HFF-Myc (cell line): Measurements from ENCODE around the gene EFCAB12.
"Not testable (repeated sequence)": the region's sequence is repeated elsewhere in the genome, so short reads cannot be mapped to it uniquely, and the experiment has no call there.

ENCODE experiments used
- DNase-seq: peaks from one replicate; pipeline ENCODE4 v3.0.0-alpha.2; 2011; ENCODE audit warnings: low read depth; ENCODE audit errors: extremely low read depth
- H3K4me3 ChIP-seq: replicated peaks from 2 replicates; pipeline ENCODE4 v1.5.1; 2011; ENCODE audit warnings: low read depth, mild to moderate bottlenecking, control low read depth, low read length
- TF ChIP-seq, protein P1 (sequence below): IDR thresholded peaks from 2 replicates; pipeline ENCODE4 v1.5.1; 2012; ENCODE audit warnings: mild to moderate bottlenecking, low read depth, low read length, control low read depth; ENCODE audit errors: missing control alignments

EFCAB12 gene

DNA sequence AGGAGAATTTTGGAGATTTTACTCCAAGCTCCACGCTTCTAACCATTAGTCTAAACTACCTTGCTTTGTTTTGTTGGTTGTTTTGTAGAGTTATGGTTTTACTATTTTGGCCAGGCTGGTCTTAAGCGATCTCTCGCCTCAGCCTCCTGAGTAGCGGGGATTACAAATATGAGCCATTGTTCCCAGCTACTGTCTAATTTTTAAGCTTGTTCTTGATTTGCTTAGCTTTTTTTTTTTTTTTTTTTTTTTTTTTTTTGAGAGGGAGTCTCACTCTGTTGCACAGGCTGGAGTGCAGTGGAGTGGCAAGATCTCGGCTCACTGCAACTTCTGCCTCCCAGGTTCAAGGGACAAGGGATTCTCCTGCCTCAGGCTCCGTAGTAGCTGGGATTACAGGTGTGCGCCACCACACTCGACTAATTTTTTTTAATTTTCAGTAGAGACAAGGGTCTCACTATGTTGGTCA is 28.5 kb downstream of the EFCAB12 start:
- H3K4me3 ChIP-seq = no peak overlapping the region

GRCh38 chr3:129399145-129399894 is 29.1 kb downstream of the EFCAB12 start:
- TF ChIP-seq, protein P1, sequence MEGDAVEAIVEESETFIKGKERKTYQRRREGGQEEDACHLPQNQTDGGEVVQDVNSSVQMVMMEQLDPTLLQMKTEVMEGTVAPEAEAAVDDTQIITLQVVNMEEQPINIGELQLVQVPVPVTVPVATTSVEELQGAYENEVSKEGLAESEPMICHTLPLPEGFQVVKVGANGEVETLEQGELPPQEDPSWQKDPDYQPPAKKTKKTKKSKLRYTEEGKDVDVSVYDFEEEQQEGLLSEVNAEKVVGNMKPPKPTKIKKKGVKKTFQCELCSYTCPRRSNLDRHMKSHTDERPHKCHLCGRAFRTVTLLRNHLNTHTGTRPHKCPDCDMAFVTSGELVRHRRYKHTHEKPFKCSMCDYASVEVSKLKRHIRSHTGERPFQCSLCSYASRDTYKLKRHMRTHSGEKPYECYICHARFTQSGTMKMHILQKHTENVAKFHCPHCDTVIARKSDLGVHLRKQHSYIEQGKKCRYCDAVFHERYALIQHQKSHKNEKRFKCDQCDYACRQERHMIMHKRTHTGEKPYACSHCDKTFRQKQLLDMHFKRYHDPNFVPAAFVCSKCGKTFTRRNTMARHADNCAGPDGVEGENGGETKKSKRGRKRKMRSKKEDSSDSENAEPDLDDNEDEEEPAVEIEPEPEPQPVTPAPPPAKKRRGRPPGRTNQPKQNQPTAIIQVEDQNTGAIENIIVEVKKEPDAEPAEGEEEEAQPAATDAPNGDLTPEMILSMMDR = peak; percentile 95
- H3K4me3 ChIP-seq = peak overlapping the region; percentile 91
- peak; percentile 97 for DNase-seq

More for the DNA sequence above, 28.5 kb downstream of the EFCAB12 start:
- TF ChIP-seq, protein P1 = no peak
- no peak for DNase-seq

DNA sequence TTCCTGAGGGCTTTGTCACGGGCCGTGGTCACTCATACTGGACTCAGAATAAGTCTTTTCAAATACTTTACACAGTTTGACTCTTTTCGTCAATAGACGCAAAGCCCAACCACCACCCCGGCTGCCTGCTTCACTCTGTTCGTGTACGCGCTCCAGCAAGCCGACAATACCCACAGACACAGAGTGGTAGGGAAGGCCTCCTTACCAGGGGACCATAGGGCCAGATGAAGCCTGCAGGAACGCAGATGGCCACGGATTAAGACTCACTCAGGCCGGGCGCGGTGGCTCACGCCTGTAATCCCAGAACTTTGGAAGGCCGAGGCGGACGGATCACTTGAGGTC is 29.7 kb downstream of the EFCAB12 start:
- no peak for DNase-seq
- H3K4me3 ChIP-seq = peak overlapping the region; percentile 91
- TF ChIP-seq, protein P1 = no peak

GRCh38 chr3:129393760-129394564 is 34.5 kb downstream of the EFCAB12 start:
- DNase-seq, H3K4me3 ChIP-seq: not testable (repeated sequence)

DNA sequence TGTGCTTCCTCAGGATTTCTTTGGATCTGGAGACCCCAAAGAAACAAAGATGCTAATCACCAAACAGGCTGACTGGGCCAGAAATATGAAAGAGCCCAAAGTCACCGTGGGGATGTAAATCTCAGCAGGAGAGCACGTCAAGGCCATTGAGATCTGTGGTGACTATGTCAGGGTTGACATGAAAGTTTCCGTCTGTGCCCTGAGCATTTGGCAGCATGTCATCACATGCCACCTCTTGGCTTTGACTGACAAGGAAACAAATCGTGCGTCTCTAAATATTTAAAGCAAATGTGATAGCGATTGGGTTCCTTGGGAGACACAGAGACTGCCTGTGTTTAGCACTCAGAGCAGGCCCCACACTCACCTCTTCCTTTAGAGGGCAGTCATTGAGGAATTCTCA is 35.2 kb downstream of the EFCAB12 start:
- no peak overlapping the region for H3K4me3 ChIP-seq
- TF ChIP-seq, protein P1 = no peak
- DNase-seq = no peak

GRCh38 chr3:129392106-129392887 is 36.1 kb downstream of the EFCAB12 start:
- DNase-seq, H3K4me3 ChIP-seq: not testable (repeated sequence)

GRCh38 chr3:129391583-129391982 is 36.9 kb downstream of the EFCAB12 start:
- not testable (repeated sequence) for H3K4me3 ChIP-seq, DNase-seq

DNA sequence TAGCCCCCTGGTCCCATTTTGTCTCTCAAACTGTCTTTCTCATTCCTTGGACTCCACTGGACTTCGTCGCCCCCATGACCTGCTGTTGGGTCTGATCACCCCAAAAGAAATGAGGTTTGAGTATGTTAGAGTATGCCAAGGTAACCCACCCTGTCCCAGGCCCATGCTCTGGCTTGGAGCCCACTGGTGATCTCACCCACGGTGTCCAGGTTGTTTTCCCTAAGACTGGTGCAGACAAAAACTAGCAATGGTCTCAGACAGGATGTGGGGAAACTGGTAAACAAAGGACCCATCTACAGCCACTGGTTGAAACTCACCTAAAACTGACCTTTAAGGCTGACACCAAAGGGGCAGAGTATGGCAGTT is 38.9 kb downstream of the EFCAB12 start:
- TF ChIP-seq, protein P1 = no peak
- DNase-seq = no peak
- H3K4me3 ChIP-seq = no peak overlapping the region

DNA sequence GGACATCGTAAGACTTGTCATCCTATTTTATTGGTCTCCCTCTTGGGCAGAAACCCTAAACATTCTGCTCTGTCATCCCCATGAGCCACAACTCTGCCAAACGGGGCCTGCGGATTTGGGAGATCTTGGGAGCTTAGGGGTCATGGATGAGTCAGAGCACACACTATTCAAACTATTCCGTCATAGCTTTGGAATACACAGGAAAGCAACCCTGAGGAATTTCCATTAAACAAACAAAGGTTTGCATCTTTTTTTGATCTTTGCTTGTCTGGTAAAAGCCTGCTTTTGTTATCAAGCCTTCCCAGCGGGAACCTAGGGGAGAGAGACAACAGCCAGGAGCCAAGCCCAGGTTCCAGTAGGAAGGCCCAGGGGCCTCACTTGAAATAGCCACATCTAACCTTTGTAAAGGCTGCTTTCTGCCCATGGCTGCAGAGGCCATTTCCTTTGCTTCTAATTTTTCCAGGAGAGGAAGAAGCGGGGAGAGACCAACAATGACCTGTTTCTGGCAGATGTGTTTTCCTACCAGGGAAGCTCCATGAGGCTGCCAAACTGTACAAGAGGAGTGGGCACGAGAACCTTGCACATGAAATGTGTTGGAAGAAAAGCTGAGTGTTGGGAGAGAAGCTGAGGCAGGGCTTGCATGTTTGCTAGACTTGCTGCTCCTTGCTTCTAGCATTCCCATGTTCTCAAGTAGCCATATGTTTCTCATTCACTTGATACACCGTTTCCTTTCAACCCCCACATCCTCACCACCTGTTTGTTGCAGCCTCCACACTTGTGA is 39.5 kb downstream of the EFCAB12 start:
- peak; percentile 53 for DNase-seq
- H3K4me3 ChIP-seq = not testable (repeated sequence)
